Measurements from ENCODE around the gene BTBD9. TPM values are rescaled to one million over a fixed set of nuclear protein-coding genes. Genes with fewer than 3 reads are reported as not detected.
"Not testable (repeated sequence)": the region's sequence is repeated elsewhere in the genome, so short reads cannot be mapped to it uniquely, and the experiment has no call there.

The BTBD9 gene
- total RNA-seq, 1 experiment from 2014 or later: 4.7 TPM

GRCh38 chr6:38349221-38349620 is 290.5 kb downstream of the BTBD9 start:
- Histone ChIP-seq H3K4me3 (ENCODE audit: low read length) (no peak overlapping the region), H3K27ac (ENCODE audit: low read length) (no peak overlapping the region), H4K20me1 (ENCODE audit: insufficient read depth, low read depth, low read length) (0 out of 2 replicates have a peak, but pooled peaks cover 7% of the 10 kb centered on the region), H3K36me3 (ENCODE audit: insufficient read depth, low read length) (no peaks in the 10 kb centered on the region), H3K27me3 (ENCODE audit: low read length) (no peaks in the 10 kb centered on the region), H3K4me2 (ENCODE audit: low read depth, low read length, poor library complexity, severe bottlenecking) (no peak overlapping the region), H3K79me2 (ENCODE audit: low read length) (no peaks in the 10 kb centered on the region), H2AFZ (ENCODE audit: low read length) (no peak overlapping the region), H3K4me1 (ENCODE audit: low read length) (no peaks in the 10 kb centered on the region), H3K9me3 (ENCODE audit: low read length) (no peaks in the 10 kb centered on the region), H3K9me2 (replicated peaks; ENCODE audit: insufficient read depth, low read length) (no peaks in the 10 kb centered on the region), H3K9ac (ENCODE audit: low read length) (no peak overlapping the region)
- no peak for DNase-seq

GRCh38 chr6:38348371-38348770 is 291.4 kb downstream of the BTBD9 start:
- Histone ChIP-seq H3K4me1 (ENCODE audit: low read length) (no peaks in the 10 kb centered on the region), H3K36me3 (ENCODE audit: insufficient read depth, low read length) (no peaks in the 10 kb centered on the region), H3K9ac (ENCODE audit: low read length) (no peak overlapping the region), H4K20me1 (ENCODE audit: insufficient read depth, low read depth, low read length) (0 out of 2 replicates have a peak, but pooled peaks cover 7% of the 10 kb centered on the region), H3K79me2 (ENCODE audit: low read length) (no peaks in the 10 kb centered on the region), H2AFZ (ENCODE audit: low read length) (no peak overlapping the region), H3K27me3 (ENCODE audit: low read length) (no peaks in the 10 kb centered on the region), H3K4me2 (ENCODE audit: low read depth, low read length, poor library complexity, severe bottlenecking) (no peak overlapping the region), H3K9me3 (ENCODE audit: low read length) (no peaks in the 10 kb centered on the region), H3K4me3 (ENCODE audit: low read length) (no peak overlapping the region), H3K27ac (ENCODE audit: low read length) (no peak overlapping the region), H3K9me2 (replicated peaks; ENCODE audit: insufficient read depth, low read length) (no peaks in the 10 kb centered on the region)
- DNase-seq: no peak

- not testable (repeated sequence) for H3K27me3 ChIP-seq (ENCODE audit: low read length); H3K4me2 ChIP-seq (ENCODE audit: low read depth, low read length, poor library complexity, severe bottlenecking); H2AFZ ChIP-seq (ENCODE audit: low read length); H3K9me3 ChIP-seq (ENCODE audit: low read length); H3K9me2 ChIP-seq (replicated peaks; ENCODE audit: insufficient read depth, low read length); DNase-seq; H3K36me3 ChIP-seq (ENCODE audit: insufficient read depth, low read length); H3K4me3 ChIP-seq (ENCODE audit: low read length); H3K27ac ChIP-seq (ENCODE audit: low read length); H4K20me1 ChIP-seq (ENCODE audit: insufficient read depth, low read depth, low read length); H3K9ac ChIP-seq (ENCODE audit: low read length); H3K4me1 ChIP-seq (ENCODE audit: low read length); H3K79me2 ChIP-seq (ENCODE audit: low read length)
Observed at GRCh38 chr6:38347829-38348228, 291.9 kb downstream of the BTBD9 start.

- no peak for DNase-seq
- Histone ChIP-seq H3K36me3 (ENCODE audit: insufficient read depth, low read length) (no peaks in the 10 kb centered on the region), H3K9me2 (replicated peaks; ENCODE audit: insufficient read depth, low read length) (no peaks in the 10 kb centered on the region), H3K9me3 (ENCODE audit: low read length) (no peaks in the 10 kb centered on the region), H3K4me1 (ENCODE audit: low read length) (no peaks in the 10 kb centered on the region), H3K27ac (ENCODE audit: low read length) (no peak overlapping the region), H3K4me2 (ENCODE audit: low read depth, low read length, poor library complexity, severe bottlenecking) (no peak overlapping the region), H3K27me3 (ENCODE audit: low read length) (no peaks in the 10 kb centered on the region), H3K9ac (ENCODE audit: low read length) (no peak overlapping the region), H3K79me2 (ENCODE audit: low read length) (no peaks in the 10 kb centered on the region), H2AFZ (ENCODE audit: low read length) (no peak overlapping the region), H4K20me1 (ENCODE audit: insufficient read depth, low read depth, low read length) (0 out of 2 replicates have a peak, but pooled peaks cover 7% of the 10 kb centered on the region), H3K4me3 (ENCODE audit: low read length) (no peak overlapping the region)
Observed at GRCh38 chr6:38346291-38347079, 293.2 kb downstream of the BTBD9 start.

- Histone ChIP-seq H3K27me3 (ENCODE audit: low read length) (no peaks in the 10 kb centered on the region), H3K79me2 (ENCODE audit: low read length) (no peaks in the 10 kb centered on the region), H3K4me3 (ENCODE audit: low read length) (no peak overlapping the region), H3K27ac (ENCODE audit: low read length) (no peak overlapping the region), H3K9ac (ENCODE audit: low read length) (no peak overlapping the region), H3K4me2 (ENCODE audit: low read depth, low read length, poor library complexity, severe bottlenecking) (no peak overlapping the region), H2AFZ (ENCODE audit: low read length) (no peak overlapping the region), H4K20me1 (ENCODE audit: insufficient read depth, low read depth, low read length) (0 out of 2 replicates have a peak, but pooled peaks cover 3% of the 10 kb centered on the region), H3K4me1 (ENCODE audit: low read length) (no peaks in the 10 kb centered on the region), H3K36me3 (ENCODE audit: insufficient read depth, low read length) (no peaks in the 10 kb centered on the region), H3K9me3 (ENCODE audit: low read length) (no peaks in the 10 kb centered on the region), H3K9me2 (replicated peaks; ENCODE audit: insufficient read depth, low read length) (no peaks in the 10 kb centered on the region)
- DNase-seq: no peak
Observed at GRCh38 chr6:38345586-38345985, 294.1 kb downstream of the BTBD9 start.

GRCh38 chr6:38341496-38341895 is 298.2 kb downstream of the BTBD9 start:
- DNase-seq: no peak
- Histone ChIP-seq H4K20me1 (ENCODE audit: insufficient read depth, low read depth, low read length) (no peaks in the 10 kb centered on the region), H3K27me3 (ENCODE audit: low read length) (no peaks in the 10 kb centered on the region), H3K4me1 (ENCODE audit: low read length) (no peaks in the 10 kb centered on the region), H3K79me2 (ENCODE audit: low read length) (no peaks in the 10 kb centered on the region), H3K36me3 (ENCODE audit: insufficient read depth, low read length) (no peaks in the 10 kb centered on the region), H3K4me3 (ENCODE audit: low read length) (no peak overlapping the region), H3K9me3 (ENCODE audit: low read length) (no peaks in the 10 kb centered on the region), H3K9ac (ENCODE audit: low read length) (no peak overlapping the region), H2AFZ (ENCODE audit: low read length) (no peak overlapping the region), H3K27ac (ENCODE audit: low read length) (no peak overlapping the region), H3K4me2 (ENCODE audit: low read depth, low read length, poor library complexity, severe bottlenecking) (no peak overlapping the region), H3K9me2 (replicated peaks; ENCODE audit: insufficient read depth, low read length) (no peaks in the 10 kb centered on the region)

GRCh38 chr6:38339914-38340313 is 299.8 kb downstream of the BTBD9 start:
- H2AFZ ChIP-seq (ENCODE audit: low read length): no peak overlapping the region

GRCh38 chr6:38337819-38338465 is 301.8 kb downstream of the BTBD9 start:
- Histone ChIP-seq H3K9me3 (ENCODE audit: low read length) (no peaks in the 10 kb centered on the region), H3K4me2 (ENCODE audit: low read depth, low read length, poor library complexity, severe bottlenecking) (no peak overlapping the region), H4K20me1 (ENCODE audit: insufficient read depth, low read depth, low read length) (no peaks in the 10 kb centered on the region), H3K79me2 (ENCODE audit: low read length) (no peaks in the 10 kb centered on the region), H3K27me3 (ENCODE audit: low read length) (no peaks in the 10 kb centered on the region), H3K4me3 (ENCODE audit: low read length) (no peak overlapping the region), H3K4me1 (ENCODE audit: low read length) (no peaks in the 10 kb centered on the region), H3K36me3 (ENCODE audit: insufficient read depth, low read length) (no peaks in the 10 kb centered on the region), H3K27ac (ENCODE audit: low read length) (no peak overlapping the region), H2AFZ (ENCODE audit: low read length) (no peak overlapping the region), H3K9ac (ENCODE audit: low read length) (no peak overlapping the region), H3K9me2 (replicated peaks; ENCODE audit: insufficient read depth, low read length) (no peaks in the 10 kb centered on the region)
- no peak for DNase-seq

More at GRCh38 chr6:38339914-38340313, 299.8 kb downstream of the BTBD9 start:
- no peak for DNase-seq
- no peaks in the 10 kb centered on the region for H3K79me2 ChIP-seq (ENCODE audit: low read length)
- no peaks in the 10 kb centered on the region for H3K4me1 ChIP-seq (ENCODE audit: low read length)
- no peaks in the 10 kb centered on the region for H3K27me3 ChIP-seq (ENCODE audit: low read length)
- H4K20me1 ChIP-seq (ENCODE audit: insufficient read depth, low read depth, low read length): no peaks in the 10 kb centered on the region
- H3K9ac ChIP-seq (ENCODE audit: low read length): no peak overlapping the region
- H3K27ac ChIP-seq (ENCODE audit: low read length): no peak overlapping the region
- no peaks in the 10 kb centered on the region for H3K9me3 ChIP-seq (ENCODE audit: low read length)
- H3K4me3 ChIP-seq (ENCODE audit: low read length): no peak overlapping the region
- H3K9me2 ChIP-seq (replicated peaks; ENCODE audit: insufficient read depth, low read length): no peaks in the 10 kb centered on the region
- H3K4me2 ChIP-seq (ENCODE audit: low read depth, low read length, poor library complexity, severe bottlenecking): no peak overlapping the region
- H3K36me3 ChIP-seq (ENCODE audit: insufficient read depth, low read length): no peaks in the 10 kb centered on the region

Data from Karpas-422 (cell line).